Measurements from ENCODE around the gene PLA2G15.

Gene PLA2G15

DNA sequence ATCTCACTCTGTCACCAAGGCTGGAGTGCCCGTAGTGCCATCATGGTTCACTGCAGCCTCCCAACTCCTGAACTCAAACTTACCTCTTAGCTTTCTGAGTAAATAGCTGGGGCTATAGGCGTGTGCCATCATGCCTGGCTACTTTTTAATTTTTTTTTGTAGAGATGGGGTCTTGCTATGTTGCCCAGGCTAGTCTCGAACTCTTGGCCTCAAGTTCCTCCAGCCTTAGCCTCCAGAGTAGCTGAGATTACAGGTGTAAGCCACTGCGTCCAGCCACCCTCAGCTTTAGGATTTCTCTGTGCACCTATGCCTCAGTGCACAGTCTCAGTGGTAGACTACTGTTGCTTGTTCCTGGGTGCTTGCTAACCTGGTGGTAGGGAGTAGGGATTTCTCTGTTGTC is 24.6 kb downstream of the PLA2G15 start:
- no peaks in the 10 kb centered on the region for H3K27me3 ChIP-seq (ENCODE audit: control insufficient read depth in 1 of 2, insufficient read depth in 1 of 2, low read length in 2 of 2)
- H2AK5ac ChIP-seq (ENCODE audit: low read length, severe bottlenecking), result no peak overlapping the region
- H3K18ac ChIP-seq (ENCODE audit: low read depth in 1 of 2, low read length in 2 of 2), result no peak overlapping the region
- no peak overlapping the region for H2BK15ac ChIP-seq (ENCODE audit: low read depth, poor library complexity, severe bottlenecking)
- no peak overlapping the region for H4K91ac ChIP-seq (ENCODE audit: low read length)
- H3K9me3 ChIP-seq (ENCODE audit: control insufficient read depth, low read length), result no peaks in the 10 kb centered on the region
- H3K27ac ChIP-seq (ENCODE audit: low read length, poor library complexity, severe bottlenecking), result no peak overlapping the region
- H3K4me3 ChIP-seq (ENCODE audit: insufficient read depth in 1 of 2, low read depth in 1 of 2, low read length in 2 of 2), result no peak overlapping the region
- H3K9ac ChIP-seq (ENCODE audit: low read length), result no peak overlapping the region
- no peak overlapping the region for H2BK120ac ChIP-seq (ENCODE audit: low read depth, low read length)
- no peak overlapping the region for H4K8ac ChIP-seq (ENCODE audit: low read length)
- no peak overlapping the region for H2AFZ ChIP-seq (ENCODE audit: low read depth, low read length)
- peaks cover 15% of the 10 kb centered on the region for H3K4me1 ChIP-seq (ENCODE audit: control insufficient read depth, insufficient read depth, low read depth, low read length)
- DNase-seq, result no peak
- WGBS, result 97% methylated on average over 4 of the region's 4 CpGs
- H3K23ac ChIP-seq (ENCODE audit: low read length in 2 of 2), result no peak overlapping the region
- no peak overlapping the region for H3K4ac ChIP-seq (ENCODE audit: low read depth in 1 of 2, low read length in 2 of 2)
- H3K36me3 ChIP-seq (ENCODE audit: control insufficient read depth in 1 of 2, insufficient read depth in 2 of 2, low read depth in 1 of 2, low read length in 2 of 2), result peaks cover 18 to 33% of the 10 kb centered on the region in 2 experiments
- no peak overlapping the region for H3K4me2 ChIP-seq (ENCODE audit: low read length, poor library complexity, severe bottlenecking)
- no peak overlapping the region for H3K14ac ChIP-seq (ENCODE audit: low read length in 2 of 2)
- H2BK12ac ChIP-seq (ENCODE audit: low read length in 2 of 2), result no peak overlapping the region
- H2BK5ac ChIP-seq (ENCODE audit: low read depth, low read length, poor library complexity, severe bottlenecking), result no peak overlapping the region
- H3K79me1 ChIP-seq (replicated peaks; ENCODE audit: low read length, poor library complexity, severe bottlenecking), result peaks cover 18% of the 10 kb centered on the region

DNA sequence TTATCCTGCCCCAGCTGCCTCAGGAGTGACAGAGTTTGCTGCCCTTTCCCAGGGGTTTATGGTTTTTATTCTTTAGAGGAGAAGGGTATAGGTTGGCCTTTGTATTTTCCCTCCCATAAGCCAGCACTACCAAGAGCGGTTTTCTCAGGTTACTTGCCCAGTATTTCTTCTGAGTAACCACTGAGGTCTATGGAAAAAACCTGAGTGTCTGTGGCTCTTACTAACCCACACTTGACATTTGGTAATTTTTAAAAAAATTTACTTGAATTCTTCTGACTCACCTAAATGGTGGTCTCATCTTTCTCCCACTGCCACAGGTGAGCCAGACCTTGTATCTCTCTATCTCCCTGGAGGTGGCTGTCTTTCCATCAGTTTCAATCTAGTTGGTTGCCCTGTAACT is 25.2 kb downstream of the PLA2G15 start:
- Histone ChIP-seq H3K9me3 (ENCODE audit: control insufficient read depth, low read length) (no peaks in the 10 kb centered on the region), H3K4me2 (ENCODE audit: low read length, poor library complexity, severe bottlenecking) (no peak overlapping the region), H3K14ac (ENCODE audit: low read length in 2 of 2) (no peak overlapping the region), H2BK120ac (ENCODE audit: low read depth, low read length) (no peak overlapping the region), H2BK5ac (ENCODE audit: low read depth, low read length, poor library complexity, severe bottlenecking) (no peak overlapping the region), H2BK12ac (ENCODE audit: low read length in 2 of 2) (no peak overlapping the region), H3K4me3 (ENCODE audit: insufficient read depth in 1 of 2, low read depth in 1 of 2, low read length in 2 of 2) (no peak overlapping the region), H2BK15ac (ENCODE audit: low read depth, poor library complexity, severe bottlenecking) (no peak overlapping the region), H3K27ac (ENCODE audit: low read length, poor library complexity, severe bottlenecking) (no peak overlapping the region), H3K36me3 (ENCODE audit: control insufficient read depth in 1 of 2, insufficient read depth in 2 of 2, low read depth in 1 of 2, low read length in 2 of 2) (peaks cover 22 to 36% of the 10 kb centered on the region in 2 experiments), H3K4ac (ENCODE audit: low read depth in 1 of 2, low read length in 2 of 2) (no peak overlapping the region), H3K4me1 (ENCODE audit: control insufficient read depth, insufficient read depth, low read depth, low read length) (peaks cover 15% of the 10 kb centered on the region), H4K91ac (ENCODE audit: low read length) (no peak overlapping the region), H3K18ac (ENCODE audit: low read depth in 1 of 2, low read length in 2 of 2) (no peak overlapping the region), H2AFZ (ENCODE audit: low read depth, low read length) (no peak overlapping the region), H2AK5ac (ENCODE audit: low read length, severe bottlenecking) (no peak overlapping the region), H3K79me1 (replicated peaks; ENCODE audit: low read length, poor library complexity, severe bottlenecking) (peaks cover 18% of the 10 kb centered on the region), H3K23ac (ENCODE audit: low read length in 2 of 2) (no peak overlapping the region), H3K27me3 (ENCODE audit: control insufficient read depth in 1 of 2, insufficient read depth in 1 of 2, low read length in 2 of 2) (no peaks in the 10 kb centered on the region), H4K8ac (ENCODE audit: low read length) (no peak overlapping the region), H3K9ac (ENCODE audit: low read length) (no peak overlapping the region)
- 0% methylated on average over 1 of the region's 1 CpG for WGBS
- DNase-seq, result no peak

DNA sequence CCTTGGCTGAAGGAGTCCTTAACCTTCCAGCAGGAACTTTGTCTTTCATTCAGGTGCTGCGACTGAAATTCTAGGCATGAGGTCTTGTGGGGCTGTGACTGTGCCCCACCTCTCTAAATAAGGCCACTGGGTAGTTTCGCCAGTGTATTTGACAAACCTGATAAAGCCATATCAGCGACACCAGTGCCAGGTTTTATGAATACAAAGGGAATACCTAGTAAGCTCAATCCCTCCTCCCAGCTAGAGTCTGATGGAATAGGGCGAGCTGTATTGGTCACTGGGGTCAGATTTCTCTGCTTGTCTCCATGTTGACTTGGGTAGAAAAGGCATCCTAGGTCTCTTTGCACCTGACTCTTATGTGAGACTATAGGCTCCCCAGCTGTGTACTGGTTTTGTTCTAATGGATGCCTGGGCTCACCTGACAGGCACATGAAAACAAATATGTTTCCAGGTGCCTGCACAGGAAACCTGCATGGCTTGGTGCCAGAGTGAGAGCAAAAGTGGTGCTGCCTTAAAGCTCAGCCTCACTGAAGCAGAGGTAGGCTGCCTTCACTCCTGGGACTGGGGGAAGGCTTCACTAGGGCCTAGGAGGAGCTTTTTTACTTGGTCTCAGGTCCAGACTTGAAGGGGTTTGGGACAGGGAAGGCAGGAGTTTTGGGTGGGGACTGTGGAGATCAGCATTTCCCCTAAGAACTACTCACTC is 27.5 kb downstream of the PLA2G15 start:
- Histone ChIP-seq H4K8ac (ENCODE audit: low read length) (no peak overlapping the region), H3K9me3 (ENCODE audit: control insufficient read depth, low read length) (no peaks in the 10 kb centered on the region), H3K27ac (ENCODE audit: low read length, poor library complexity, severe bottlenecking) (no peak overlapping the region), H2AFZ (ENCODE audit: low read depth, low read length) (no peak overlapping the region), H3K18ac (ENCODE audit: low read depth in 1 of 2, low read length in 2 of 2) (no peak overlapping the region), H4K91ac (ENCODE audit: low read length) (no peak overlapping the region), H3K9ac (ENCODE audit: low read length) (no peak overlapping the region), H3K4me3 (ENCODE audit: insufficient read depth in 1 of 2, low read depth in 1 of 2, low read length in 2 of 2) (no peak overlapping the region), H2AK5ac (ENCODE audit: low read length, severe bottlenecking) (no peak overlapping the region), H2BK120ac (ENCODE audit: low read depth, low read length) (no peak overlapping the region), H3K36me3 (ENCODE audit: control insufficient read depth in 1 of 2, insufficient read depth in 2 of 2, low read depth in 1 of 2, low read length in 2 of 2) (peaks cover 26 to 46% of the 10 kb centered on the region in 2 experiments), H3K14ac (ENCODE audit: low read length in 2 of 2) (no peak overlapping the region), H3K4me2 (ENCODE audit: low read length, poor library complexity, severe bottlenecking) (no peak overlapping the region), H2BK15ac (ENCODE audit: low read depth, poor library complexity, severe bottlenecking) (no peak overlapping the region), H3K79me1 (replicated peaks; ENCODE audit: low read length, poor library complexity, severe bottlenecking) (peaks cover 18% of the 10 kb centered on the region), H3K23ac (ENCODE audit: low read length in 2 of 2) (peak overlapping the region in 1 of 2 experiments; percentile 75), H3K4me1 (ENCODE audit: control insufficient read depth, insufficient read depth, low read depth, low read length) (peaks cover 12% of the 10 kb centered on the region), H2BK5ac (ENCODE audit: low read depth, low read length, poor library complexity, severe bottlenecking) (no peak overlapping the region), H3K27me3 (ENCODE audit: control insufficient read depth in 1 of 2, insufficient read depth in 1 of 2, low read length in 2 of 2) (no peaks in the 10 kb centered on the region), H2BK12ac (ENCODE audit: low read length in 2 of 2) (no peak overlapping the region), H3K4ac (ENCODE audit: low read depth in 1 of 2, low read length in 2 of 2) (no peak overlapping the region)
- no peak for DNase-seq
- 96% methylated on average over 3 of the region's 4 CpGs for WGBS

DNA sequence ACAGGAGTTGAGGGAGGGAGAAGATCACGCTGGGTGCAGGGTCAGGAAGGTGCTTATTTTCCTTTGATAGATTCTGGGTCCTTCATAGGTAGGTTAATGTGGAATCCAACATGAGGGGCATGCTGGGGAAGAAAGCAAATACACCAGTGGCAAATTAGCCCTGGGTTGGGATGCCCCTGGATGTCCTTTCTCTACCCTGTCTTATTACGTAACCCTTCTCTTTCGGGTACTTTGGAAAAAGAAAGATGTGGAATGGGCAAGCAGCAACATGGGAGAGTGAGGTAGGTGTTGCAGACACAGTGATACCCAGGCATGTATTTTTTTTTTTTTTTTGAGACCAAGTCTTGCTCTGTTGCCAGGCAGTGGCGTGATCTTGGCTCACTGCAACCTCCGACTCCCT is 28.3 kb downstream of the PLA2G15 start:
- Histone ChIP-seq H3K4ac (ENCODE audit: low read depth in 1 of 2, low read length in 2 of 2) (no peak overlapping the region), H2AFZ (ENCODE audit: low read depth, low read length) (no peak overlapping the region), H3K14ac (ENCODE audit: low read length in 2 of 2) (no peak overlapping the region), H3K23ac (ENCODE audit: low read length in 2 of 2) (no peak overlapping the region), H3K27me3 (ENCODE audit: control insufficient read depth in 1 of 2, insufficient read depth in 1 of 2, low read length in 2 of 2) (no peaks in the 10 kb centered on the region), H3K27ac (ENCODE audit: low read length, poor library complexity, severe bottlenecking) (no peak overlapping the region), H4K91ac (ENCODE audit: low read length) (no peak overlapping the region), H2BK15ac (ENCODE audit: low read depth, poor library complexity, severe bottlenecking) (no peak overlapping the region), H3K36me3 (ENCODE audit: control insufficient read depth in 1 of 2, insufficient read depth in 2 of 2, low read depth in 1 of 2, low read length in 2 of 2) (peaks cover 26 to 46% of the 10 kb centered on the region in 2 experiments), H3K18ac (ENCODE audit: low read depth in 1 of 2, low read length in 2 of 2) (no peak overlapping the region), H3K4me3 (ENCODE audit: insufficient read depth in 1 of 2, low read depth in 1 of 2, low read length in 2 of 2) (no peak overlapping the region), H3K79me1 (replicated peaks; ENCODE audit: low read length, poor library complexity, severe bottlenecking) (peaks cover 18% of the 10 kb centered on the region), H2AK5ac (ENCODE audit: low read length, severe bottlenecking) (no peak overlapping the region), H2BK120ac (ENCODE audit: low read depth, low read length) (no peak overlapping the region), H2BK12ac (ENCODE audit: low read length in 2 of 2) (no peak overlapping the region), H4K8ac (ENCODE audit: low read length) (no peak overlapping the region), H2BK5ac (ENCODE audit: low read depth, low read length, poor library complexity, severe bottlenecking) (no peak overlapping the region), H3K9me3 (ENCODE audit: control insufficient read depth, low read length) (no peaks in the 10 kb centered on the region), H3K4me2 (ENCODE audit: low read length, poor library complexity, severe bottlenecking) (no peak overlapping the region), H3K4me1 (ENCODE audit: control insufficient read depth, insufficient read depth, low read depth, low read length) (peaks cover 7% of the 10 kb centered on the region), H3K9ac (ENCODE audit: low read length) (no peak overlapping the region)
- 96% methylated on average over 5 of the region's 5 CpGs for WGBS
- no peak for DNase-seq

Data from mesenchymal stem cell (in vitro differentiated cells and primary cell).